Lower lobe of right lung (tissue), 2 donors: ENCODE data around the gene ZNF644. TPM values are rescaled to one million over a fixed set of nuclear protein-coding genes. Genes with fewer than 3 reads are reported as not detected.

Experiments used
- ATAC-seq, 2 donors: fragments of 200-7000 bp; cut with Tn5 transposase; one replicate each; pipeline ENCODE4 v1.9.1; 2020 to 2022; ENCODE audit warnings: mild to moderate bottlenecking in 2 of 2, moderate library complexity in 2 of 2
- DNase-seq: peaks from one replicate; pipeline ENCODE4 v3.0.0-alpha.2; 2020
- H3K27ac ChIP-seq: fragments of 200-600 bp; one replicate; pipeline ENCODE4 v1.8.0; 2022
- H3K27me3 ChIP-seq: fragments of 200-600 bp; one replicate; pipeline ENCODE4 v1.8.0; 2022; ENCODE audit warnings: low read depth
- H3K36me3 ChIP-seq: fragments of 200-600 bp; one replicate; pipeline ENCODE4 v1.8.0; 2022; ENCODE audit warnings: mild to moderate bottlenecking
- H3K4me1 ChIP-seq: fragments of 200-600 bp; one replicate; pipeline ENCODE4 v1.8.0; 2022
- H3K4me3 ChIP-seq: fragments of 200-600 bp; one replicate; pipeline ENCODE4 v1.8.0; 2022; ENCODE audit warnings: mild to moderate bottlenecking
- H3K9me3 ChIP-seq: fragments of 200-600 bp; one replicate; pipeline ENCODE4 v1.8.0; 2022
- intact Hi-C: fragments of 100-400 bp; cut with DNase I; formaldehyde crosslinking; loops from one replicate; pipeline ENCODE4 v1.11.0; 2022
- total RNA-seq: library from RNA; stranded (reverse); fragmentation: NEBNext Ultra II Directional; extraction: Animal tissue kit (Norgen Biotek cat#: 25700); gene quantifications from one replicate; pipeline ENCODE4 v1.2.1, GENCODE V29; 2021
- TF ChIP-seq, protein P1 (sequence below): fragments of 200-600 bp; IDR thresholded peaks from one replicate; pipeline ENCODE4 v1.8.0; 2022; ENCODE audit warnings: antibody characterized with exemption, mild to moderate bottlenecking
- donor health status: DM: no; HTN: yes; CAD: no; lungs with severe emphysema.

The ZNF644 gene
- total RNA-seq, 1 donor from 2014 or later: 54.7 TPM

GRCh38 chr1:91018006-91018405 lies 3.8 kb downstream of the ZNF644 start:
- H3K4me1 ChIP-seq: peaks cover 66% of the 10 kb centered on the region
- intact Hi-C loops: no loop called here
- H3K36me3 ChIP-seq: no peaks in the 10 kb centered on the region
- DNase-seq (no peak), ATAC-seq (no peak)
- H3K4me3 ChIP-seq: no peak overlapping the region
- H3K27ac ChIP-seq: no peak overlapping the region
- H3K27me3 ChIP-seq: no peaks in the 10 kb centered on the region
- TF ChIP-seq, protein P1, sequence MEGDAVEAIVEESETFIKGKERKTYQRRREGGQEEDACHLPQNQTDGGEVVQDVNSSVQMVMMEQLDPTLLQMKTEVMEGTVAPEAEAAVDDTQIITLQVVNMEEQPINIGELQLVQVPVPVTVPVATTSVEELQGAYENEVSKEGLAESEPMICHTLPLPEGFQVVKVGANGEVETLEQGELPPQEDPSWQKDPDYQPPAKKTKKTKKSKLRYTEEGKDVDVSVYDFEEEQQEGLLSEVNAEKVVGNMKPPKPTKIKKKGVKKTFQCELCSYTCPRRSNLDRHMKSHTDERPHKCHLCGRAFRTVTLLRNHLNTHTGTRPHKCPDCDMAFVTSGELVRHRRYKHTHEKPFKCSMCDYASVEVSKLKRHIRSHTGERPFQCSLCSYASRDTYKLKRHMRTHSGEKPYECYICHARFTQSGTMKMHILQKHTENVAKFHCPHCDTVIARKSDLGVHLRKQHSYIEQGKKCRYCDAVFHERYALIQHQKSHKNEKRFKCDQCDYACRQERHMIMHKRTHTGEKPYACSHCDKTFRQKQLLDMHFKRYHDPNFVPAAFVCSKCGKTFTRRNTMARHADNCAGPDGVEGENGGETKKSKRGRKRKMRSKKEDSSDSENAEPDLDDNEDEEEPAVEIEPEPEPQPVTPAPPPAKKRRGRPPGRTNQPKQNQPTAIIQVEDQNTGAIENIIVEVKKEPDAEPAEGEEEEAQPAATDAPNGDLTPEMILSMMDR: peak; percentile 32
- H3K9me3 ChIP-seq: no peaks in the 10 kb centered on the region

- TF ChIP-seq, protein P1: no peak
Observed at GRCh38 chr1:91015794-91016550, 5.9 kb downstream of the ZNF644 start.

GRCh38 chr1:91015358-91015780 lies 6.5 kb downstream of the ZNF644 start:
- ATAC-seq (no peak), DNase-seq (no peak)
- H3K36me3 ChIP-seq: no peaks in the 10 kb centered on the region
- intact Hi-C loops: no loop called here
- H3K4me1 ChIP-seq: peaks cover 78% of the 10 kb centered on the region
- no peak overlapping the region for H3K4me3 ChIP-seq
- H3K9me3 ChIP-seq: no peaks in the 10 kb centered on the region
- TF ChIP-seq, protein P1: no peak
- H3K27ac ChIP-seq: no peak overlapping the region
- H3K27me3 ChIP-seq: no peaks in the 10 kb centered on the region

More at GRCh38 chr1:91015794-91016550, 5.9 kb downstream of the ZNF644 start:
- ATAC-seq (peak; percentile 86 to 91), DNase-seq (no peak)
- H3K36me3 ChIP-seq: no peaks in the 10 kb centered on the region
- intact Hi-C loops: no loop called here
- H3K4me1 ChIP-seq: peaks cover 78% of the 10 kb centered on the region
- no peak overlapping the region for H3K27ac ChIP-seq
- no peaks in the 10 kb centered on the region for H3K27me3 ChIP-seq
- no peaks in the 10 kb centered on the region for H3K9me3 ChIP-seq
- H3K4me3 ChIP-seq: no peak overlapping the region

- TF ChIP-seq, protein P1: no peak
- Histone ChIP-seq H3K27ac (no peak overlapping the region), H3K9me3 (no peaks in the 10 kb centered on the region), H3K4me3 (no peak overlapping the region), H3K36me3 (no peaks in the 10 kb centered on the region), H3K27me3 (no peaks in the 10 kb centered on the region), H3K4me1 (peaks cover 78% of the 10 kb centered on the region)
- no peak for ATAC-seq
- intact Hi-C loops: no loop called here
- DNase-seq: no peak
Observed at GRCh38 chr1:91014475-91014874, 7.4 kb downstream of the ZNF644 start.

GRCh38 chr1:91013302-91013701 lies 8.5 kb downstream of the ZNF644 start:
- Histone ChIP-seq H3K4me1 (peaks cover 72% of the 10 kb centered on the region), H3K27me3 (no peaks in the 10 kb centered on the region), H3K27ac (no peak overlapping the region), H3K4me3 (no peak overlapping the region), H3K36me3 (no peaks in the 10 kb centered on the region), H3K9me3 (no peaks in the 10 kb centered on the region)
- ATAC-seq: no peak
- TF ChIP-seq, protein P1: no peak
- no peak for DNase-seq
- intact Hi-C loops: no loop called here
